HFFc6 (cell line): ENCODE data around the gene NR1D2. TPM values are rescaled to one million over a fixed set of nuclear protein-coding genes. Genes with fewer than 3 reads are reported as not detected.

ENCODE experiments used
- DNase-seq: peaks from one replicate; pipeline ENCODE4 v3.0.0-alpha.2; 2018
- H3K27ac Mint-ChIP-seq: 2 replicates; pipeline ENCODE4 v1.8.0; 2020; ENCODE audit warnings: mild to moderate bottlenecking, mixed read lengths
- H3K27me3 Mint-ChIP-seq: 2 replicates; pipeline ENCODE4 v1.8.0; 2021; ENCODE audit warnings: mild to moderate bottlenecking, moderate library complexity, mixed read lengths; ENCODE audit not compliant: insufficient read depth
- H3K36me3 Mint-ChIP-seq: 2 replicates; pipeline ENCODE4 v1.8.0; 2021; ENCODE audit warnings: low read depth, mixed read lengths
- H3K4me1 Mint-ChIP-seq: 2 replicates; pipeline ENCODE4 v1.8.0; 2020; ENCODE audit warnings: low read depth, mixed read lengths
- H3K4me3 Mint-ChIP-seq: 2 replicates; pipeline ENCODE4 v1.8.0; 2020; ENCODE audit warnings: mild to moderate bottlenecking, moderate library complexity, mixed read lengths
- H3K9me3 Mint-ChIP-seq: 2 replicates; pipeline ENCODE4 v1.8.0; 2020; ENCODE audit warnings: mild to moderate bottlenecking, mixed read lengths
- total RNA-seq, 6 experiments: library from RNA; stranded (reverse); fragmentation: NEBNext Ultra II Directional; extraction: Animal tissue kit (Norgen Biotek cat#: 25700); gene quantifications; 2 replicates in 1 of 6; 3 replicates in 5 of 6; pipeline ENCODE4 v1.2.3, GENCODE V29; 2021
- TF ChIP-seq, protein P1 (sequence below): fragments of 200-600 bp; sonication (generic); IDR thresholded peaks from 2 replicates; pipeline ENCODE4 v1.5.0; 2021; ENCODE audit warnings: antibody characterized with exemption, mild to moderate bottlenecking

NR1D2 gene
- total RNA-seq, 6 experiments from 2014 or later: 36.0 to 43.7 (median 40.9) TPM

DNA sequence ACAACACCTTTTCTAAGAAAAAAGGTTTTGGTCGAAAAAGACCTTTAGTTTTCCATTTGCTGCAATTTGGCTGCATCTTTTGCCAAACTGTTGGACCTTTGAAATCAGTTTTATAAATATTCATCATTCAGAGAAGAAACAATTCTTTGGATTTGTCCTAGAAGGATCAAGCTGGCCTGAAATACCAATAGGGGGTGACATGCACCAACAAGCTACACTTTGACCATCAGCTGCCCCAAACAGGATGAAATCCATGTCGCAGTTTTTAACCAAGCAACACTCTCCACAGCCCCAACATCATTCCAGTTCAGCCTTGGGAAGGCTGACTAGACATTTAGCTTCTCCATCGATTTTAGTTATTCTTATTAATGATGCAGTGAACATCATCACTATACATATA is 18.4 kb upstream of the NR1D2 start:
- TF ChIP-seq, protein P1, sequence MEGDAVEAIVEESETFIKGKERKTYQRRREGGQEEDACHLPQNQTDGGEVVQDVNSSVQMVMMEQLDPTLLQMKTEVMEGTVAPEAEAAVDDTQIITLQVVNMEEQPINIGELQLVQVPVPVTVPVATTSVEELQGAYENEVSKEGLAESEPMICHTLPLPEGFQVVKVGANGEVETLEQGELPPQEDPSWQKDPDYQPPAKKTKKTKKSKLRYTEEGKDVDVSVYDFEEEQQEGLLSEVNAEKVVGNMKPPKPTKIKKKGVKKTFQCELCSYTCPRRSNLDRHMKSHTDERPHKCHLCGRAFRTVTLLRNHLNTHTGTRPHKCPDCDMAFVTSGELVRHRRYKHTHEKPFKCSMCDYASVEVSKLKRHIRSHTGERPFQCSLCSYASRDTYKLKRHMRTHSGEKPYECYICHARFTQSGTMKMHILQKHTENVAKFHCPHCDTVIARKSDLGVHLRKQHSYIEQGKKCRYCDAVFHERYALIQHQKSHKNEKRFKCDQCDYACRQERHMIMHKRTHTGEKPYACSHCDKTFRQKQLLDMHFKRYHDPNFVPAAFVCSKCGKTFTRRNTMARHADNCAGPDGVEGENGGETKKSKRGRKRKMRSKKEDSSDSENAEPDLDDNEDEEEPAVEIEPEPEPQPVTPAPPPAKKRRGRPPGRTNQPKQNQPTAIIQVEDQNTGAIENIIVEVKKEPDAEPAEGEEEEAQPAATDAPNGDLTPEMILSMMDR: peak; percentile 39; the same call in 1 of the 2 replicates
- no peak for DNase-seq
- Mint-ChIP-seq H3K4me3 (no peak overlapping the region), H3K4me1 (peaks cover 19% of the 10 kb centered on the region), H3K27ac (no peak overlapping the region), H3K9me3 (no peaks in the 10 kb centered on the region), H3K27me3 (peaks cover 2% of the 10 kb centered on the region; the same call in 1 of the 2 replicates), H3K36me3 (no peaks in the 10 kb centered on the region)

DNA sequence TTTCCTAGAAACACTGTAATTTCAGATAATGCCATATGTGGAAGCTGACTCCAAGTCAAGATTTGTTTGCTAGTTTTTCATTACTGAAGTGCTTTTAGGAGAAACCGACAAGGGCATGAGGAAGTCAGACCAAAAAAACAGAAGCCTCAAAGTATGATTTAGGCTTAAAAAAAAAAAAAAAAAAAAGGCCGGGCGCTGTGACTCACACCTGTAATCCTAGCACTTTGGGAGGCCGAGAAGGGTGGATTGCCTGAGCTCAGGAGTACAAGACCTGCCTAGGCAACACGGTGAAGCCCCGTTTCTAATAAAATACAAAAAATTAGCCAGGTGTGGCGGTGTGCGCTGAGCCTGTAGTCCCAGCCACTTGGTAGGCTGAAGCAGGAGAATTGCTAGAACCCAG is 16.6 kb upstream of the NR1D2 start:
- no peak for DNase-seq
- Mint-ChIP-seq H3K4me1 (peaks cover 16% of the 10 kb centered on the region), H3K27me3 (peaks cover 2% of the 10 kb centered on the region; the same call in 1 of the 2 replicates), H3K4me3 (no peak overlapping the region), H3K9me3 (no peaks in the 10 kb centered on the region), H3K36me3 (no peaks in the 10 kb centered on the region), H3K27ac (no peak overlapping the region)
- TF ChIP-seq, protein P1: no peak

DNA sequence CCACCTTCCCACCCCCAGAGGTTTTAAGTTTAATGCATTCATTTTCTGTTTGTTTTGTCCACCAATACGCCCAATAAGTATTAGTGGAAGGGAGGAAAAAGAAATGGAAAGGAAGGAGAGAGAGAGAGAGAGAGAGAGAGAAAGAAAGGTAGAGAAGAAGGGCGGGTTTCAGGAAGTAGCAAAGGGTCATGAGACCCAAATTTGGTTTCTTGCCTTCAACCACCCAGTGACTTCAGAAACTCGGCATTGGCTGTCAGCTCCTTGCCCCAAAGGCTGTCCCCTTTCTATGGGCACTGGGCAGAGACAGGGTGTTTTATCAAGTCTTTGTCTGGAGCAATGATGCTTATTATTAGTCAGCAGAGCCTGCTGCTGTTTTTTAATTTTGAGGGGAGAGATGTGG is 13.5 kb upstream of the NR1D2 start:
- Mint-ChIP-seq H3K36me3 (no peaks in the 10 kb centered on the region), H3K4me1 (peaks cover 10% of the 10 kb centered on the region), H3K4me3 (no peak overlapping the region), H3K27ac (no peak overlapping the region), H3K27me3 (no peaks in the 10 kb centered on the region; the same call in 1 of the 2 replicates), H3K9me3 (no peaks in the 10 kb centered on the region)
- TF ChIP-seq, protein P1: no peak
- DNase-seq: no peak

DNA sequence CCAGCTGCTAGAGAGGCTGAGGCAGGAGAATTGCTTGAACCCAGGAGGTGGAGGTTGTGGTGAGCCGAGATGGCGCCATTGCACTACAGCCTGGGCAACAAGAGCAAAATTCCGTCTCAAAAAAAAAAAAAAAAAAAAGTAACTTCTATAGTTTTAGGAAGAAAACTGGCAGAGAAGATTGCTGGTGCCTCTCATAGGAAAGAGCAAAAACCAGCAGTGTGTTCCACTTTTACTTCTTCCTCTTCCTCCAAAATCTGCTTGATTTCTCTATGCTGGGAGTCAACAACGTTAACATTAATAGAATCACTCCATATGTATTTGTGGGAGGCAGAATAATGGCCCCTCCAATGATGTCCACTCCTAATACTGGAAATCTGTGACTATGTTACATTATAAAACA is 12.5 kb upstream of the NR1D2 start:
- DNase-seq: no peak
- Mint-ChIP-seq H3K4me3 (no peak overlapping the region), H3K9me3 (no peaks in the 10 kb centered on the region), H3K36me3 (no peaks in the 10 kb centered on the region), H3K4me1 (peaks cover 7% of the 10 kb centered on the region), H3K27ac (no peak overlapping the region), H3K27me3 (no peaks in the 10 kb centered on the region; the same call in 1 of the 2 replicates)
- TF ChIP-seq, protein P1: no peak

DNA sequence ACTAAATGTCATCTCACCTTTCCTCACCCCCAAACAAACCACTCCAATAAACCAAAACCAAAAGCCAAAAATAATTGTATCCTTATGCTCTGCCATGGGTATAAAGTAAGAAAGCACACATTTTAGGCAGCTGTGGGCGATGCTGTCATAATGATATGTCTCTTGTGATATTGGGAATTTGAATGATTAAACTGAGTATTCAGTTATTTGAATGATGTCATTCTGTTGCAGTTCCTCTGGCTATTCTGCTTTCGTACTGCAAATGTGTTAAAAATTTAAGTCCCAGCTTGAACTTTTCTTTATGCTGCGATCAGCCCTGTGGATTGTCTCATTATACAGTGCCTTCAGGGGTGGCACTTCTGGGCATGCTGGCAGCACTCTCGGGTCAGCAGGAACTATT is 10.8 kb upstream of the NR1D2 start:
- H3K4me1 Mint-ChIP-seq: no peaks in the 10 kb centered on the region
- no peaks in the 10 kb centered on the region; the same call in 1 of the 2 replicates for H3K27me3 Mint-ChIP-seq
- DNase-seq: no peak
- H3K27ac Mint-ChIP-seq: no peak overlapping the region
- H3K4me3 Mint-ChIP-seq: no peak overlapping the region
- H3K36me3 Mint-ChIP-seq: 0 out of 2 replicates have a peak, but pooled peaks cover 5% of the 10 kb centered on the region
- no peaks in the 10 kb centered on the region for H3K9me3 Mint-ChIP-seq
- TF ChIP-seq, protein P1: no peak

DNA sequence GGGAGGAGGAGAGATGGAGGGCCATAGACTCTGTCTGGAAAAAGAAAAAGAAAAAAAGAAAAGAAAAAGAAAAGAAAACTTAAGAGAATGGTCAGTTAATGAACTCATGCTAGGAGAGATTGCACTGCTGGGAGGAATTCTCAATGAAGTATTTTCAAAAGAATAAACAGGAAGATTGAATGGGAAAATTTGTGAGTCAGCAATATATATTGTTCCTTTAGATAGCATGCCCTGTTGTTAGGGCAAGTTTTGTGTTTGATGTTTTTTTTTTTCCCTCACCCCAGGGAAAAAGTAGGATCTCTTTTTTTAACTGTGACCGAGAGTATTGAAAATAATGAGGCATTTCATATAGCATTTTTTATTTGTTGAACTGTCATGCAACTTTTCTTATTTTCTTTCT is 7.8 kb upstream of the NR1D2 start:
- Mint-ChIP-seq H3K27me3 (no peaks in the 10 kb centered on the region; the same call in 1 of the 2 replicates), H3K9me3 (no peaks in the 10 kb centered on the region), H3K4me1 (no peaks in the 10 kb centered on the region), H3K36me3 (0 out of 2 replicates have a peak, but pooled peaks cover 5% of the 10 kb centered on the region), H3K27ac (no peak overlapping the region), H3K4me3 (no peak overlapping the region)
- DNase-seq: no peak
- TF ChIP-seq, protein P1: no peak
